H1 (cell line): ENCODE measurements around the gene DBNL. TPM values are rescaled to one million over a fixed set of nuclear protein-coding genes. Genes with fewer than 3 reads are reported as not detected.

Source experiments
- CTCF ChIA-PET: fragments of 300-600 bp; sonication (Branson Sonifier 250); formaldehyde crosslinking; loops from one replicate; lab custom pipeline; 2021; ENCODE audit not compliant: partially characterized antibody; lab: Charles Lee
- POLR2A ChIA-PET: fragments of 300-600 bp; sonication (Branson Sonifier 250); formaldehyde crosslinking; loops from one replicate; lab custom pipeline; 2021; ENCODE audit warnings: inconsistent platforms; ENCODE audit not compliant: partially characterized antibody; lab: Charles Lee
- DNase-seq, 2 experiments: peaks; one replicate each; pipeline versions ENCODE4 v3.0.0 to v3.0.0-alpha.2; 2010 to 2022; ENCODE audit warnings: low spot score in 2 of 2, low read depth in 1 of 2, mixed read lengths in 1 of 2
- FAIRE-seq: peaks from 2 replicates; lab custom pipeline; 2011; peaks lifted over from hg19 to GRCh38; lab: Jason Lieb, UNC
- H2AFZ ChIP-seq: 2 replicates; pipeline ENCODE4 v1.8.1; 2012; ENCODE audit warnings: low read length, inconsistent platforms
- H2AK5ac ChIP-seq: 2 replicates; pipeline ENCODE4 v1.6.1; 2013; ENCODE audit warnings: low read depth, low read length
- H2BK120ac ChIP-seq: replicated peaks from 2 replicates; pipeline ENCODE3; 2013; ENCODE audit warnings: low read depth, low read length, inconsistent platforms
- H2BK12ac ChIP-seq: 2 replicates; pipeline ENCODE4 v1.6.1; 2013; ENCODE audit warnings: low read depth, low read length
- H2BK15ac ChIP-seq: 2 replicates; pipeline ENCODE4 v1.6.1; 2013; ENCODE audit warnings: low read length
- H2BK20ac ChIP-seq: 2 replicates; pipeline ENCODE4 v1.6.1; 2013; ENCODE audit warnings: low read length
- H2BK5ac ChIP-seq: 2 replicates; pipeline ENCODE4 v1.6.1; 2013; ENCODE audit warnings: low read depth, low read length
- H3K14ac ChIP-seq: 2 replicates; pipeline ENCODE4 v1.6.1; 2013; ENCODE audit warnings: inconsistent platforms; ENCODE audit not compliant: insufficient read length
- H3K18ac ChIP-seq: 2 replicates; pipeline ENCODE4 v1.6.1; 2013; ENCODE audit warnings: low read length; ENCODE audit errors: extremely low read depth
- H3K23ac ChIP-seq: 2 replicates; pipeline ENCODE4 v1.6.1; 2013; ENCODE audit warnings: inconsistent platforms; ENCODE audit not compliant: insufficient read length
- H3K23me2 ChIP-seq: 2 replicates; pipeline ENCODE4 v1.6.1; 2013; ENCODE audit warnings: low read depth, low read length
- H3K27ac ChIP-seq: 2 replicates; pipeline ENCODE4 v1.6.1; 2011; ENCODE audit warnings: low read depth, low read length, inconsistent platforms
- H3K27me3 ChIP-seq, 4 experiments: replicated peaks in 1 of 4; 1 replicate in 1 of 4; 2 replicates in 3 of 4; pipeline versions ENCODE4 v1.6.1 to v1.8.1; 2011 to 2013; ENCODE audit warnings: low read length in 3 of 4, mild to moderate bottlenecking in 3 of 4, inconsistent platforms in 2 of 4, mixed read lengths in 2 of 4, moderate library complexity in 1 of 4; ENCODE audit not compliant: control insufficient read depth in 3 of 4, insufficient read depth in 3 of 4; ENCODE audit errors: extremely low read depth in 1 of 4
- H3K36me3 ChIP-seq, 4 experiments: 2 replicates each; pipeline versions ENCODE4 v1.6.1 to v1.8.1; 2011 to 2013; ENCODE audit warnings: mild to moderate bottlenecking in 4 of 4, low read length in 3 of 4, moderate library complexity in 2 of 4, control low read depth in 1 of 4, inconsistent platforms in 1 of 4; ENCODE audit not compliant: insufficient read depth in 4 of 4, control insufficient read depth in 2 of 4
- H3K4ac ChIP-seq: replicated peaks from 2 replicates; pipeline ENCODE3; 2013; ENCODE audit warnings: low read length, low read depth, mixed read lengths, inconsistent platforms; ENCODE audit not compliant: insufficient read length
- H3K4me1 ChIP-seq, 4 experiments: replicated peaks in 1 of 4; 1 replicate in 1 of 4; 2 replicates in 3 of 4; pipeline versions ENCODE4 v1.6.1 to v1.8.1; 2011 to 2013; ENCODE audit warnings: low read length in 3 of 4, inconsistent platforms in 2 of 4, mixed read lengths in 1 of 4; ENCODE audit not compliant: insufficient read depth in 4 of 4, control insufficient read depth in 3 of 4
- H3K4me2 ChIP-seq, 2 experiments: 2 replicates each; pipeline versions ENCODE4 v1.6.1 to v1.8.1; 2011 to 2013; ENCODE audit warnings: low read depth in 2 of 2, low read length in 2 of 2, control low read depth in 1 of 2, inconsistent platforms in 1 of 2, mild to moderate bottlenecking in 1 of 2; ENCODE audit not compliant: insufficient read depth in 1 of 2
- H3K4me3 ChIP-seq, 4 experiments: fragments of 200-600, 300-600 bp in 1 of 4; sonication (generic), shearing (Covaris generic), sonication (Bioruptor Twin) in 1 of 4; 2 replicates each; pipeline versions ENCODE4 v1.5.1 to v1.8.1; 2011 to 2016; ENCODE audit warnings: low read length in 4 of 4, low read depth in 3 of 4, control low read depth in 2 of 4, inconsistent platforms in 2 of 4, mild to moderate bottlenecking in 2 of 4, mixed read lengths in 1 of 4, moderate library complexity in 1 of 4; ENCODE audit not compliant: insufficient read depth in 2 of 4; ENCODE audit errors: extremely low read depth in 1 of 4
- H3K56ac ChIP-seq: replicated peaks from 2 replicates; pipeline ENCODE3; 2013; ENCODE audit warnings: low read depth, mild to moderate bottlenecking, mixed read lengths, low read length, inconsistent platforms; ENCODE audit not compliant: insufficient read length
- H3K79me1 ChIP-seq: 2 replicates; pipeline ENCODE4 v1.6.1; 2013; ENCODE audit warnings: low read depth, low read length, control low read depth
- H3K79me2 ChIP-seq, 2 experiments: 2 replicates each; pipeline versions ENCODE4 v1.6.1 to v1.8.1; 2012 to 2013; ENCODE audit warnings: low read length in 2 of 2, mild to moderate bottlenecking in 2 of 2, inconsistent platforms in 1 of 2; ENCODE audit not compliant: insufficient read depth in 2 of 2, control insufficient read depth in 1 of 2
- H3K9ac ChIP-seq, 4 experiments: replicated peaks in 1 of 4; 1 replicate in 1 of 4; 2 replicates in 3 of 4; pipeline versions ENCODE4 v1.6.1 to v1.8.1; 2011 to 2013; ENCODE audit warnings: low read depth in 3 of 4, low read length in 3 of 4, control low read depth in 2 of 4, mild to moderate bottlenecking in 2 of 4, moderate library complexity in 2 of 4, inconsistent platforms in 1 of 4; ENCODE audit errors: extremely low read depth in 1 of 4
- H3K9me3 ChIP-seq, 2 experiments: 2 replicates each; pipeline versions ENCODE4 v1.6.1 to v1.8.1; 2012 to 2013; ENCODE audit warnings: mild to moderate bottlenecking in 2 of 2, moderate library complexity in 2 of 2, control low read depth in 1 of 2, inconsistent platforms in 1 of 2, low read depth in 1 of 2, low read length in 1 of 2, mixed read lengths in 1 of 2; ENCODE audit not compliant: insufficient read depth in 2 of 2
- H4K20me1 ChIP-seq, 2 experiments: replicated peaks in 1 of 2; 2 replicates each; pipeline versions ENCODE3 to v1.8.1; 2011 to 2013; ENCODE audit warnings: inconsistent platforms in 2 of 2, low read length in 2 of 2, mild to moderate bottlenecking in 1 of 2; ENCODE audit not compliant: insufficient read depth in 2 of 2, control insufficient read depth in 1 of 2
- H4K5ac ChIP-seq: 2 replicates; pipeline ENCODE4 v1.6.1; 2013; ENCODE audit warnings: low read length, low read depth, mixed read lengths, inconsistent platforms; ENCODE audit not compliant: insufficient read length
- H4K8ac ChIP-seq: 2 replicates; pipeline ENCODE4 v1.8.0; 2013; ENCODE audit warnings: mild to moderate bottlenecking, moderate library complexity, low read length, inconsistent platforms; ENCODE audit not compliant: insufficient read depth; ENCODE audit errors: extremely low read depth
- H4K91ac ChIP-seq: replicated peaks from 2 replicates; pipeline ENCODE3; 2013; ENCODE audit warnings: low read length, mixed read lengths, inconsistent platforms; ENCODE audit not compliant: insufficient read length
- EGR1 ChIP-seq: IDR thresholded peaks from 2 replicates; pipeline ENCODE4 v1.6.1; 2011; ENCODE audit warnings: low read depth, low read length, borderline replicate concordance
- PHF8 ChIP-seq: fragments of 200-600 bp; sonication (generic); conservative IDR thresholded peaks from 2 replicates; pipeline ENCODE4 v1.7.1; 2012; ENCODE audit warnings: low read depth, mild to moderate bottlenecking, inconsistent platforms, low read length, moderate library complexity
- SP4 ChIP-seq: IDR thresholded peaks from 2 replicates; pipeline ENCODE4 v1.6.1; 2012; ENCODE audit warnings: low read length, inconsistent platforms
- WGBS, 2 experiments: shearing (Covaris generic) in 1 of 2; methylation state at CpG; one replicate each; pipeline versions ENCODE4 v1.1.6 to v1.1.7; 2013 to 2015; ENCODE audit warnings: low lambda C conversion rate in 2 of 2, mixed read lengths in 2 of 2, inconsistent platforms in 1 of 2, low coverage in 1 of 2, missing lambda C conversion rate in 1 of 2; ENCODE audit not compliant: insufficient replicate concordance in 2 of 2, insufficient coverage in 1 of 2, insufficient read length in 1 of 2; ENCODE audit errors: extremely low coverage in 1 of 2, missing lambda C conversion rate in 1 of 2; 5-methylcytosine and 5-hydroxymethylcytosine counted together
- polyA plus RNA-seq, 7 experiments: library from polyadenylated mRNA; depleted of rRNA in 3 of 7; stranded (reverse) in 5 of 7; unstranded in 2 of 7; fragments of >200 nt in 5 of 7; fragments of 200-250 nt in 2 of 7; gene quantifications; 1 replicate in 5 of 7; 2 replicates in 1 of 7; 4 replicates in 1 of 7; pipeline versions ENCODE4 v1.2.1 to v1.2.3, GENCODE V29; 2011 to 2013; ENCODE audit warnings: missing spikeins in 2 of 7, mixed read lengths in 2 of 7
- total RNA-seq: library from RNA; stranded (reverse); fragmentation: NEBNext Ultra II Directional; extraction: Animal tissue kit (Norgen Biotek cat#: 25700); gene quantifications from 2 replicates; pipeline ENCODE4 v1.2.1, GENCODE V29; 2021

Gene DBNL
- total and polyA plus RNA-seq, 2 of the 8 experiments (the other 6 are each of a cell fraction or from before 2014, with no cell fraction given) = 30.9 to 56.6 TPM

GRCh38 chr7:44058759-44059218, 14.3 kb downstream of the DBNL start:
- no peak overlapping the region for H2BK15ac ChIP-seq
- no peak overlapping the region for H3K4ac ChIP-seq
- CTCF ChIA-PET = no interaction called here
- H3K4me2 ChIP-seq = no peak overlapping the region
- H2BK20ac ChIP-seq = no peak overlapping the region
- no peaks in the 10 kb centered on the region for H3K27me3 ChIP-seq
- H3K14ac ChIP-seq = no peak overlapping the region
- no peak overlapping the region for H4K5ac ChIP-seq
- no peaks in the 10 kb centered on the region for H3K9me3 ChIP-seq
- peaks cover 4 to 38% (median 31%) of the 10 kb centered on the region in 4 experiments for H3K36me3 ChIP-seq
- H3K18ac ChIP-seq = no peak overlapping the region
- no peak overlapping the region for H3K4me3 ChIP-seq
- H3K4me1 ChIP-seq = peaks cover 0 to 4% (median 4%) of the 10 kb centered on the region in 4 experiments; a peak in 5 of 7 replicates
- H3K23me2 ChIP-seq = no peaks in the 10 kb centered on the region
- no peak overlapping the region for H3K56ac ChIP-seq
- POLR2A ChIA-PET = no interaction called here
- no peak overlapping the region; the same call in 1 of the 2 replicates for H2BK5ac ChIP-seq
- no peak overlapping the region for H2BK12ac ChIP-seq
- 92% methylated on average over 7 of the region's 7 CpGs; no CpG with 5 or more reads in 1 of the 2 experiments for WGBS, 2 experiments
- no peak overlapping the region for H4K91ac ChIP-seq
- H4K8ac ChIP-seq = no peak overlapping the region
- H3K9ac ChIP-seq = no peak overlapping the region
- TF ChIP-seq PHF8 = no peak
- TF ChIP-seq EGR1 = no peak
- no peak for TF ChIP-seq SP4
- peaks cover 5 to 18% of the 10 kb centered on the region in 2 experiments for H4K20me1 ChIP-seq
- H2AFZ ChIP-seq = no peak overlapping the region
- H3K79me2 ChIP-seq = no peaks in the 10 kb centered on the region
- H2AK5ac ChIP-seq = no peak overlapping the region
- H3K79me1 ChIP-seq = no peaks in the 10 kb centered on the region
- no peak overlapping the region for H3K23ac ChIP-seq
- H3K27ac ChIP-seq = no peak overlapping the region
- no peak overlapping the region for H2BK120ac ChIP-seq
- DNase-seq (no peak), FAIRE-seq (no peak)
